Mesothelial cell of epicardium (in vitro differentiated cells): ENCODE data around the gene GATA5. TPM values are rescaled to one million over a fixed set of nuclear protein-coding genes. Genes with fewer than 3 reads are reported as not detected.

Experiments
- DNase-seq, 2 experiments: peaks; one replicate each; pipeline ENCODE4 v3.0.0; 2021; ENCODE audit warnings: low spot score in 2 of 2; ENCODE audit not compliant: unreplicated experiment in 2 of 2
- H3K27ac Mint-ChIP-seq: 2 replicates; pipeline ENCODE4 v1.8.0; 2021; ENCODE audit warnings: mixed read lengths
- H3K27me3 Mint-ChIP-seq: 2 replicates; pipeline ENCODE4 v1.8.0; 2021; ENCODE audit warnings: low read depth, mixed read lengths
- H3K36me3 Mint-ChIP-seq: 2 replicates; pipeline ENCODE4 v1.8.0; 2021; ENCODE audit warnings: mixed read lengths
- H3K4me1 Mint-ChIP-seq: 2 replicates; pipeline ENCODE4 v1.8.0; 2021; ENCODE audit warnings: mixed read lengths
- H3K4me3 Mint-ChIP-seq: 2 replicates; pipeline ENCODE4 v1.8.0; 2021; ENCODE audit warnings: mild to moderate bottlenecking, moderate library complexity, mixed read lengths
- H3K9me3 Mint-ChIP-seq: 2 replicates; pipeline ENCODE4 v1.8.0; 2021; ENCODE audit warnings: mixed read lengths
- CTCF ChIP-seq: fragments of 200-600 bp; sonication (generic); IDR thresholded peaks from one replicate; pipeline ENCODE4 v1.5.0; 2021; ENCODE audit warnings: antibody characterized with exemption; ENCODE audit not compliant: unreplicated experiment
- total RNA-seq: library from RNA; stranded (reverse); gene quantifications from 3 replicates; pipeline ENCODE4 v1.2.1, GENCODE V29; 2021

Gene GATA5
- total RNA-seq, 1 donor from 2014 or later: 27.5 TPM

DNA sequence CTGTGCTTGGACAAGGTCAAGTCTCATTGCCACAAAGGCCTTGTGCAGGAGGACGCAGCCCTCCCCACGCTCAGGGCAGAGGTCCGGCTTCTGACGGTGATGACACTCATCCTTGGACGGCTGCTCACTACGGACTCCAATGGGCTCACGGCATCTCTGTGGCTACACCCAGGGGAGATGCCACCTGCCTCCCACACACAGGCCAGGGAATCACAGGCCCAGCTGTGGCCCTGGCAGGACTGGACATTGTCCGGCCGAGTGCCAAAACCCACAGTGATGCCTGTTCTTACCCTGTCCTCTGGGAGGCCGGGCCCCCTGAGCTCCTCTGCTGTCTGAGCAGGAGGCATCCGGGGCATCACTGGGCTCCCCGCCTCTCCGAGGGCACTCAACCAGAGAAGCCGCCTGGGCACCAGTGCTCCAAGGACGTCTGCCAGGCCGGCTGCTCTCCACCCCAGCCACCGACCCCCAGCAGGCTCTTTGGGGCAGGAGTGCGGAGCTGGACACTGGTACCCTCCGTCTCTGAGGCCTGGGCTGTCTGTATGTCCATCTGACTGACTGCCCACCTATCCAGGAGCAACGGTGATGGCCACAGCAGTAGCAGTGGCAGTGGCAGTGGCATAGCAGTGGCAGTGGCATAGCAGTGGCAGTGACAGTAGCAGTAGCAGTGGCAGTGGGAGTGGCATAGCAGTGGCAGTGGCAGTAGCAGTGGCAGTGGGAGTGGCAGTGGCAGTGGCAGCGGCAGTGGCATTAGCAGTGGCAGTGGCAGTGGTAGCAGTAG lies 50.3 kb downstream of the GATA5 start:
- DNase-seq: no peak
- TF ChIP-seq CTCF: no peak
- H3K4me1 Mint-ChIP-seq: peaks cover 52% of the 10 kb centered on the region
- no peaks in the 10 kb centered on the region for H3K36me3 Mint-ChIP-seq
- no peaks in the 10 kb centered on the region for H3K27me3 Mint-ChIP-seq
- H3K4me3 Mint-ChIP-seq: no peak overlapping the region
- no peak overlapping the region for H3K27ac Mint-ChIP-seq
- H3K9me3 Mint-ChIP-seq: no peaks in the 10 kb centered on the region

DNA sequence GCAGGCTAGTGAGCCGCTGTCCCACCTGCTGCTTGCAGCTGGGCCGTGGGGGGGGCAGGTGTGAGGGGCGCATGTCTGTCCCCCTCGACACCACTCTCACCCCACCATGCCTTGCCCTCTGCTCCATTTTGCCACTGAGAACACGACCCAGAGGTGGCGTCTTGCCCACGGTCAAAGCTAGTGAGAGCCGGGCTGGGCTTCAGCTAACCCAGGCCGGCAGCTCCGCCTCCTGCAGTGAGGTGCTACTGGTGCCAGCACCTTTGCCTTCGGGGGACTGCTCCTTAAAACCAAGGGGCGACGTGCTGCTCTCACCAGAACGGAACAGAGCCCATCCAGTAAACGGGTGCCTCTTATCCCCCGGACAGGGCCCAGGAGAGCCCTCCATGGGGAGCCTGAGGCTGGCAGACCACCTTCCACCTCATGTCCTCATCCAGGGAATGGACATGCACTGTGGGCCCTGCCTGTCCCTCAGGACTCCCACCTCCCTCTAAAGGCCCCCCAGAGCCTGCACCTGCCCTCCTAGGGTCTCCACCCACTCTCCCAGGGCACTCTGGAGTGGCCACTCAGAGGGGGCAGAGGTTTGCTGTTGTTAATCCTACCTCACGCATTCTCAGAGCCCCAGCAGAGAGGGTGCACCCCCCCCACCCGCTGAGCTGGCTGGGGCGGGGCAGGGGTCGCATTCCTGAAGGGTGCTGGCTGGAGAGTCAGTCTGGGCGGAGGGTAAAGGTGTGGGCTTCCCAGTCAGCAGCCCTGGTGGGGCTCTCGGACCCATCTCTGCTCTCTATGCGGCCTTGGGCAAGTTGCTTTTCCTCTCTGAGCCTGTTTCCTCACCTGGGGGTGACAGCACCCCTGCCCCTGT lies 51.3 kb downstream of the GATA5 start:
- no peaks in the 10 kb centered on the region for H3K36me3 Mint-ChIP-seq
- H3K4me1 Mint-ChIP-seq: peaks cover 50% of the 10 kb centered on the region
- H3K4me3 Mint-ChIP-seq: no peak overlapping the region
- H3K27me3 Mint-ChIP-seq: no peaks in the 10 kb centered on the region
- DNase-seq: no peak
- H3K9me3 Mint-ChIP-seq: no peaks in the 10 kb centered on the region
- no peak for TF ChIP-seq CTCF
- H3K27ac Mint-ChIP-seq: no peak overlapping the region

DNA sequence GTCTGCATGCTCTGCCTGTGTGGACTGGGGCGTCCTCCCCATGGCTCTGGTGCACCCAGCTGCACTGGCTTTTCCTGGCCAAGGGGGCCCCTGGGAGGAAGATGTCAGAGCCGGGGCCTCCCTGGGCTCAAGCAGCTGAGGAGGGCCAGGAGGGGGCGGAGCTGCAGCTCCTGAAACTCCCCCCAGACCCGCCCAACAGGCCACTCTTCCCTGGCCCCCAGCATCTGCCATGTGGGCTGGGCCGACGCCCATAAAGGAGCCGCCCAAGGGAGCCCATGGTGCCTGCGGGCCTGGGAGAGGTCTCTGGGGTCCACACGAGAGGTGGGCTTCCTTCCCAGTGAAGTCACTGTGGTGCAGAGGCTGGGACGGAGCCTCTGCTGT lies 52.5 kb downstream of the GATA5 start:
- H3K27me3 Mint-ChIP-seq: no peaks in the 10 kb centered on the region
- no peak for DNase-seq
- TF ChIP-seq CTCF: no peak
- no peaks in the 10 kb centered on the region for H3K9me3 Mint-ChIP-seq
- H3K36me3 Mint-ChIP-seq: no peaks in the 10 kb centered on the region
- H3K4me1 Mint-ChIP-seq: peaks cover 38% of the 10 kb centered on the region
- peak overlapping the region; percentile 20 for H3K4me3 Mint-ChIP-seq
- no peak overlapping the region for H3K27ac Mint-ChIP-seq

- DNase-seq: no peak
- Mint-ChIP-seq H3K27me3 (no peaks in the 10 kb centered on the region), H3K27ac (no peak overlapping the region), H3K4me3 (no peak overlapping the region), H3K9me3 (no peaks in the 10 kb centered on the region), H3K36me3 (no peaks in the 10 kb centered on the region), H3K4me1 (peaks cover 38% of the 10 kb centered on the region)
- no peak for TF ChIP-seq CTCF
These were observed 53.0 kb downstream of the GATA5 start for GRCh38 chr20:62422636-62423325.

DNA sequence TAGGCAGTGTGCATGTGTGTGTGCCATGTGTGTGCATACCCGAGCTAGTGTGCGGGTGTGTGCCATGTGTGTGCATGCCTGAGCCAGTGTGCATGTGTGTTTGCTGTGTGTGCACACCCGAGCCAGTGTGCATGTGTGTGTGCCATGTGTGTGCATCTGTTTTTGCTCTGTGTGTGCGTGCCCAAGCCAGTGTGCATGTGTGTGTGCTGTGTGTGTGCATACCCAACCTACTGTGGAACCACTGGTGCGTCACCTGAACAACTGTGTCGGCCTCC lies 54.1 kb downstream of the GATA5 start:
- no peak overlapping the region for H3K4me3 Mint-ChIP-seq
- no peaks in the 10 kb centered on the region for H3K36me3 Mint-ChIP-seq
- H3K9me3 Mint-ChIP-seq: no peaks in the 10 kb centered on the region
- H3K4me1 Mint-ChIP-seq: peaks cover 29% of the 10 kb centered on the region
- no peak overlapping the region for H3K27ac Mint-ChIP-seq
- TF ChIP-seq CTCF: no peak
- no peaks in the 10 kb centered on the region for H3K27me3 Mint-ChIP-seq
- DNase-seq: no peak
